Measurements from ENCODE around the gene AP3S1. TPM values are rescaled to one million over a fixed set of nuclear protein-coding genes. Genes with fewer than 3 reads are reported as not detected.
"Not testable (repeated sequence)": the region's sequence is repeated elsewhere in the genome, so short reads cannot be mapped to it uniquely, and the experiment has no call there.

The AP3S1 gene
- total RNA-seq, 4 donors from 2014 or later, result 31.8 to 87.2 (median 60.8) TPM

DNA sequence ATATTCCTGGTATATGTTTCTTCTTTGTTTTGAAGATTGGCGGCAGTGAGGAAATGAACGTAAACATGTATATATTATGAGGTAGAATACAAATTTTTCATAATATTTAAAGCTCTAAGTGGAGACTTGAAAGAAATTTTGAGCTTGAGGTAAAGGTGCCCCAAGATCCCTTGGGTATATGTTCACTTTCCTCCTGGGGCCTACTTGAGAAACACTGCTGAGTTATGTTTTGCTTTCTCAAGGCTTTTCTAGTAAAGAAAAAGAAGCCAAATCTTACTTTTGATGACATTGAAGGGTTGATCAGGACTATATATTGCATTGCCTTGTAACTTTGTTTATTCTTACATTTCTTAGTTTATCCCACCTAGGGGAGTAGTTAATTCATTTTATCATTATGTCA lies 30.7 kb downstream of the AP3S1 start:
- H3K36me3 ChIP-seq, result no peaks in the 10 kb centered on the region

DNA sequence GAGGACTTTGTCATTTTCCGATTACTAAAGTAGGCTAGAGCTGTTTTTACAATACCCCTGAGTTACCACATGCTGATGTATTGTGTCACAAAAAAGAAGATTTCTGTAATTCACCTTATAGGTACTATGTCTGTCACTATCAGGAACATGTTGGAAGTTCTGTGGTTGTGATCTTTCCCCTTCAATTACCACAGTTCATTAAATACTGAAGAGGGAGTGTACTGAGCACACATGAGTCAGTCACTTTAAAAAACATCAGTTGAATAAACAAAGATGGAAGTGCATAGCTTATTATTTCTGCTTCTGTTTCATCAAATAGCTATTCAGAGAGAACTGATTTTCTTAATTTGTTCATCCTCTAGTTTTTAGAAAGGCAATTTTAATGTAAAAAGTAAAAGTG lies 31.7 kb downstream of the AP3S1 start:
- H3K9me3 ChIP-seq, result no peaks in the 10 kb centered on the region
- H3K27ac ChIP-seq, result no peak overlapping the region
- no peaks in the 10 kb centered on the region for H3K27me3 ChIP-seq
- H3K4me1 ChIP-seq, result no peaks in the 10 kb centered on the region
- H3K4me3 ChIP-seq, result no peak overlapping the region
- intact Hi-C loops (cut with DNase I; ENCODE audit: low total_unique reads), result no loop called here
- TF ChIP-seq, protein P1, sequence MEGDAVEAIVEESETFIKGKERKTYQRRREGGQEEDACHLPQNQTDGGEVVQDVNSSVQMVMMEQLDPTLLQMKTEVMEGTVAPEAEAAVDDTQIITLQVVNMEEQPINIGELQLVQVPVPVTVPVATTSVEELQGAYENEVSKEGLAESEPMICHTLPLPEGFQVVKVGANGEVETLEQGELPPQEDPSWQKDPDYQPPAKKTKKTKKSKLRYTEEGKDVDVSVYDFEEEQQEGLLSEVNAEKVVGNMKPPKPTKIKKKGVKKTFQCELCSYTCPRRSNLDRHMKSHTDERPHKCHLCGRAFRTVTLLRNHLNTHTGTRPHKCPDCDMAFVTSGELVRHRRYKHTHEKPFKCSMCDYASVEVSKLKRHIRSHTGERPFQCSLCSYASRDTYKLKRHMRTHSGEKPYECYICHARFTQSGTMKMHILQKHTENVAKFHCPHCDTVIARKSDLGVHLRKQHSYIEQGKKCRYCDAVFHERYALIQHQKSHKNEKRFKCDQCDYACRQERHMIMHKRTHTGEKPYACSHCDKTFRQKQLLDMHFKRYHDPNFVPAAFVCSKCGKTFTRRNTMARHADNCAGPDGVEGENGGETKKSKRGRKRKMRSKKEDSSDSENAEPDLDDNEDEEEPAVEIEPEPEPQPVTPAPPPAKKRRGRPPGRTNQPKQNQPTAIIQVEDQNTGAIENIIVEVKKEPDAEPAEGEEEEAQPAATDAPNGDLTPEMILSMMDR (IDR thresholded peaks at IDR 0.05), result no peak
- no peak for TF ChIP-seq POLR2A (IDR thresholded peaks at IDR 0.05)
- no peaks in the 10 kb centered on the region for H3K36me3 ChIP-seq
- no peak for DNase-seq

More for the DNA sequence above, 30.7 kb downstream of the AP3S1 start:
- no peak for DNase-seq
- Histone ChIP-seq H3K9me3 (no peaks in the 10 kb centered on the region), H3K27me3 (no peaks in the 10 kb centered on the region), H3K27ac (no peak overlapping the region), H3K4me1 (no peaks in the 10 kb centered on the region), H3K4me3 (no peak overlapping the region)
- intact Hi-C loops (cut with DNase I; ENCODE audit: low total_unique reads), result no loop called here
- TF ChIP-seq, protein P1 (IDR thresholded peaks at IDR 0.05), result no peak
- TF ChIP-seq POLR2A (IDR thresholded peaks at IDR 0.05), result no peak

DNA sequence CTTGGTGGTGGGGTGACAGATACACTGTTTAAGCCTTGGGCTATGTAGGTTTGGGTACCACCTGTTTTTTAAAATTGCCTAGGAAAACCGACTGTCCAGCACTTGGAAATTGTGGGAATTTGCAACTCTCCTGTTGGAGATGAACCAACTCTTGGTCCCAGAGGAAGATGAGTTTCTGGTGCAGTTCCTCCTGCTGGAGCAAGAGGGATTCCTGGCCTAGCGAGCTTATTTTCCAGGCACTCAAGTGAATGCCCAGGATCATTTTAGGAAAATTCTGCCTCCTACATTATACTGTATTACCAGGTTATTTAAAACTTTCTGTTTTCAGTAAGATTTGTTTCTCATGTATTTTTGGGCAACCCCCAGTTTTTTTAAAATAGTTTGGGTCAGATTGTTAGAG lies 33.7 kb downstream of the AP3S1 start:
- no peak overlapping the region for H3K4me3 ChIP-seq
- no peaks in the 10 kb centered on the region for H3K9me3 ChIP-seq
- H3K27ac ChIP-seq, result no peak overlapping the region
- no peaks in the 10 kb centered on the region for H3K4me1 ChIP-seq
- intact Hi-C loops (cut with DNase I; ENCODE audit: low total_unique reads), result no loop called here
- TF ChIP-seq, protein P1 (IDR thresholded peaks at IDR 0.05), result no peak
- TF ChIP-seq POLR2A (IDR thresholded peaks at IDR 0.05), result no peak
- no peaks in the 10 kb centered on the region for H3K36me3 ChIP-seq
- H3K27me3 ChIP-seq, result no peaks in the 10 kb centered on the region
- no peak for DNase-seq

DNA sequence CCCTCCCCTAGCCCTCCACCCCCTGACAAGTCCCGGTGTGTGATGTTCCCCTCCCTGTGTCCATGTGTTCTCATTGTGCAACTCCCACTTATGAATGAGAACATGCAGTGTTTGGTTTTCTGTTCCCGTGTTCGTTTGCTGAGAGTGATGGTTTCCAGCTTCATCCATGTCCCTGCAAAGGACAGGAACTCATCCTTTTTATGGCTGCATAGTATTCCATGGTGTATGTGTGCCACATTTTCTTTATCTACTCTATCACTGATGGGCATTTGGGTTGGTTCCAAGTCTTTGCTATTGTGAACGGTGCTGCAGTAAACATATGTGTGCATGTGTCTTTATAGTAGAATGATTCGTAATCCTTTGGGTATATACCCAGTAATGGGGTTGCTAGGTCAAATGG lies 35.6 kb downstream of the AP3S1 start:
- intact Hi-C loops (cut with DNase I; ENCODE audit: low total_unique reads); H3K9me3 ChIP-seq; H3K27ac ChIP-seq; H3K27me3 ChIP-seq; H3K4me3 ChIP-seq; DNase-seq; H3K4me1 ChIP-seq; H3K36me3 ChIP-seq: not testable (repeated sequence)

DNA sequence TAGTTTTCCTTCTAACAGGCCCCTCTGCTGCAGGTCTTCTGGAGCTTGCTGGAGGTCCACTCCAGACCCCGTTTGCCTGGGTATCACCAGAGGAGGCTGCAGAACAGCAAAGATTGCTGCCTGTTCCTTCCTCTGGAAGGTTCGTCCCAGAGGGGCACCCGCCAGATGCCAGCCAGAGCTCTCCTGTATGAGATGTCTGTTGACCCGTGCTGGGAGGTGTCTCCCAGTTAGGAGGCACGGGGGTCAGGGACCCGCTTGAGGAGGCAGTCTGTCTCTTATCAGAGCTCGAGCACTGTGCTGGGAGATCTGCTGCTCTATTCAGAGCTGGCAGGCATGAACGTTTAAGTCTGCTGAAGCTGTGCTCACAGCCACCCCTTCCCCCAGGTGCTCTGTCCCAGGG lies 40.7 kb downstream of the AP3S1 start:
- DNase-seq; H3K4me1 ChIP-seq; H3K4me3 ChIP-seq; H3K36me3 ChIP-seq; H3K9me3 ChIP-seq; intact Hi-C loops (cut with DNase I; ENCODE audit: low total_unique reads); H3K27ac ChIP-seq; H3K27me3 ChIP-seq: not testable (repeated sequence)

DNA sequence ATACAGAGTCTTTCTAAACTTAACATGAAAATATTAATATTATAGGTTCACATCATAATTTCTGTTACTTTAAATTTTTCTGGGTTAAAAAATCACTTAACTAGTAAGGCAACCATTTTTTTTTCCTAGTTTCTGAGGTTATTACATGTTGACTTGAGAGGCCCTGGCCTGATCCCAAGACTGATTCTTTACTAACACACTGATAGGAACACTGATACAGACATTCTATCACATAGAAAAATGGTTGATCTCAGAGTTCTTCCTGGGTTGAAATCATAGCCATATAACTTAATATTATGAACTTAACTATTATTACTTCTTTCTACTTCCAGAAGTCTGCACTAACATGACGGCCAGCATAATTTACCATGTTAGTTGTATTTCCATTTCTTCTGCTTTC lies 43.0 kb downstream of the AP3S1 start:
- no peak overlapping the region for H3K4me3 ChIP-seq
- intact Hi-C loops (cut with DNase I; ENCODE audit: low total_unique reads), result no loop called here
- H3K9me3 ChIP-seq, result no peaks in the 10 kb centered on the region
- no peaks in the 10 kb centered on the region for H3K36me3 ChIP-seq
- H3K27me3 ChIP-seq, result no peaks in the 10 kb centered on the region
- DNase-seq, result no peak
- no peaks in the 10 kb centered on the region for H3K4me1 ChIP-seq
- H3K27ac ChIP-seq, result no peak overlapping the region
- TF ChIP-seq POLR2A (IDR thresholded peaks at IDR 0.05), result no peak
- TF ChIP-seq, protein P1 (IDR thresholded peaks at IDR 0.05), result no peak

DNA sequence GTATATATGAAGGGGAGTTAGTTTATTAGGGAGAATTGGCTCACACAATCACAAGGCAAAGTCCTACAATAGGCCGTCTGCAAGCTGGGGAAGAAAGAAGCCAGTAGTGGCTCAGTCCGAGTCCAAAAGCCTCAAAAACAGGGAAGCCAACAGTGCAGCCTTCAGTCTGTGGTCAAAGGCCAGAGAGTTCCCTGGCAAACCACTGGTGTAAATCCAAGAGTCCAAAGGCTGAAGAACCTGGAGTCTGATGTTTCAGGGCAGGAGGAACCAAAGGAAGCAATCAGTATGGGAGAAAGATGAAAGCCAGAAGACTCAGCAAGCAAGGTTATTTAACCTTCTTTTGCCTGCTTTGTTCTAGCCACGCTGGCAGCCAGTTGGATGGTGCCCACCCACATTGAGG lies 43.5 kb downstream of the AP3S1 start:
- H3K36me3 ChIP-seq; H3K27ac ChIP-seq; H3K9me3 ChIP-seq; H3K27me3 ChIP-seq; H3K4me3 ChIP-seq; DNase-seq; intact Hi-C loops (cut with DNase I; ENCODE audit: low total_unique reads); H3K4me1 ChIP-seq: not testable (repeated sequence)

Data from uterus (tissue), 4 donors.